ENCODE results near the gene MRNIP. TPM values are rescaled to one million over a fixed set of nuclear protein-coding genes. Genes with fewer than 3 reads are reported as not detected.
A peak's percentile ranks its signal among the peaks of the same experiment; 100 is the strongest.
"Not testable (repeated sequence)": the region's sequence is repeated elsewhere in the genome, so short reads cannot be mapped to it uniquely, and the experiment has no call there.

Gene MRNIP
- total RNA-seq, 1 experiment from 2014 or later = 17.7 TPM

DNA sequence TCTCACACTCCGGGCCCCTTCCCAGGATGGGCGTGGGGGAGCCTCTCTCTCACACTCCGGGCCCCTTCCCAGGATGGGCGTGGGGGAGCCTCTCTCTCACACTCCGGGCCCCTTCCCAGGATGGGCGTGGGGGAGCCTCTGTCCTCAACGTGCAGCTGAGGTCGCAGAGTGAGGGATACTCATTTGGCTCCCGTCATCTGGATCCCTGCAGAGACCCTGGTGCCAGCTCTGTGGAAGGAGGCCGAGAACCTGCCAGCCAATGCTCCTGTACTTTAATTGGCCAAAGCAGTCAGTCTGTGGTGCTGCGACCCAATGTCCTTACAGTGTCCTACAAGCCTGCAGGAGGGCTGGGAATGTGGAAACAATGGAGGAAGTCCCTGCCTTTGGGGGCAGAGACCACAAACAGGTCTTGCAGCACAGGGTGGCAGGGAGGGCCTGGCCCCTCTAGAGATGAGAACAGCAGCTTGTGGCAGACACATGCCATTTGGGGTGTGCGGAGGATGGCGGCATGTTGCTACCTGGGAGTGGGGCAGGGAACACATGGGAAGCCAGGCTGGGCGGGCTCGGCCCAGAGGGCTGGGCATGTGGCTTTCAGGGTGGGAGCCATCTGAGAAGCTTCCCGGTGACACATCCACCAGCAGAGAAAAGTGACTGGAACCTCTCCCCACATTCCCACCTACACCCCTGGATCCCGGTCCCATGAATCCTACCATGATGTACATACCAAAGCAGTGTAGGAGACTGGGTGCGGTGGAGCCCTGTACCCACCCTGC lies 13.6 kb upstream of the MRNIP start:
- H3K36me3 ChIP-seq = peaks cover 81% of the 10 kb centered on the region
- no peak for DNase-seq (ENCODE audit: low read depth in 1 of 2, low spot score in 2 of 2)
- H3K27ac ChIP-seq = no peak overlapping the region
- no peaks in the 10 kb centered on the region for H3K27me3 ChIP-seq (replicated peaks)
- no peak overlapping the region for H3K4me3 ChIP-seq
- peaks cover 22% of the 10 kb centered on the region for H3K4me1 ChIP-seq (replicated peaks)
- H3K9me3 ChIP-seq (replicated peaks) = no peaks in the 10 kb centered on the region

DNA sequence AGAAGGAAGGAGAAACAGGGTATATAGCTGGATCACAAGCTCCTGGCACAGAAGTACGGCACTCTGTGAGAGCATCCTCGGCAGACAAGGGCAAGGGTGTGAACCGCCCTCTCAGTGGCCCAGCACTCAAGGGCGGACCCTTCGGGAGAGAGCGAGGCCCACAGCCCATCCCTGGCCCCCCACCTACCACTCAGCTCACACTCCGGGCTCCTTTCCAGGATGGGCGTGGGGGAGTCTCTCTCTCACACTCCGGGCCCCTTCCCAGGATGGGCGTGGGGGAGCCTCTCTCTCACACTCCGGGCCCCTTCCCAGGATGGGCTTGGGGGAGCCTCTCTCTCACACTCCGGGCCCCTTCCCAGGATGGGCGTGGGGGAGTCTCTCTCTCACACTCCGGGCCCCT lies 12.9 kb upstream of the MRNIP start:
- not testable (repeated sequence) for H3K27ac ChIP-seq; H3K9me3 ChIP-seq (replicated peaks); H3K4me3 ChIP-seq; H3K27me3 ChIP-seq (replicated peaks); DNase-seq (ENCODE audit: low read depth in 1 of 2, low spot score in 2 of 2)
- H3K36me3 ChIP-seq = peaks cover 87% of the 10 kb centered on the region
- peaks cover 17% of the 10 kb centered on the region for H3K4me1 ChIP-seq (replicated peaks)

- H3K27me3 ChIP-seq (replicated peaks) = no peaks in the 10 kb centered on the region
- H3K9me3 ChIP-seq (replicated peaks) = no peaks in the 10 kb centered on the region
- H3K27ac ChIP-seq = no peak overlapping the region
- peaks cover 93% of the 10 kb centered on the region for H3K36me3 ChIP-seq
- DNase-seq (ENCODE audit: low read depth in 1 of 2, low spot score in 2 of 2) = no peak
- no peak overlapping the region for H3K4me3 ChIP-seq
- peaks cover 11% of the 10 kb centered on the region for H3K4me1 ChIP-seq (replicated peaks)
Observed at GRCh38 chr5:179870952-179871351, 12.3 kb upstream of the MRNIP start.

GRCh38 chr5:179870403-179870903 lies 11.8 kb upstream of the MRNIP start:
- Histone ChIP-seq H3K4me1 (replicated peaks) (peaks cover 6% of the 10 kb centered on the region), H3K27ac (no peak overlapping the region), H3K4me3 (no peak overlapping the region), H3K9me3 (replicated peaks) (no peaks in the 10 kb centered on the region), H3K27me3 (replicated peaks) (no peaks in the 10 kb centered on the region), H3K36me3 (peaks cover 94% of the 10 kb centered on the region)
- peak; percentile 32 to 77 for DNase-seq (ENCODE audit: low read depth in 1 of 2, low spot score in 2 of 2)

- H3K36me3 ChIP-seq = peaks cover 94% of the 10 kb centered on the region
- no peaks in the 10 kb centered on the region for H3K4me1 ChIP-seq (replicated peaks)
- no peak overlapping the region for H3K4me3 ChIP-seq
- H3K27me3 ChIP-seq (replicated peaks) = no peaks in the 10 kb centered on the region
- DNase-seq (ENCODE audit: low read depth in 1 of 2, low spot score in 2 of 2) = no peak
- H3K27ac ChIP-seq = no peak overlapping the region
- no peaks in the 10 kb centered on the region for H3K9me3 ChIP-seq (replicated peaks)
Observed at GRCh38 chr5:179869641-179870402, 11.2 kb upstream of the MRNIP start.

GRCh38 chr5:179869101-179869500 lies 10.5 kb upstream of the MRNIP start:
- H3K27ac ChIP-seq = no peak overlapping the region
- H3K9me3 ChIP-seq (replicated peaks) = no peaks in the 10 kb centered on the region
- no peaks in the 10 kb centered on the region for H3K27me3 ChIP-seq (replicated peaks)
- no peak overlapping the region for H3K4me3 ChIP-seq
- no peak for DNase-seq (ENCODE audit: low read depth in 1 of 2, low spot score in 2 of 2)
- H3K36me3 ChIP-seq = peaks cover 92% of the 10 kb centered on the region
- H3K4me1 ChIP-seq (replicated peaks) = no peaks in the 10 kb centered on the region

GRCh38 chr5:179868541-179868940 lies 9.9 kb upstream of the MRNIP start:
- Histone ChIP-seq H3K27me3 (replicated peaks) (no peaks in the 10 kb centered on the region), H3K27ac (no peak overlapping the region), H3K4me3 (no peak overlapping the region), H3K9me3 (replicated peaks) (no peaks in the 10 kb centered on the region), H3K4me1 (replicated peaks) (no peaks in the 10 kb centered on the region), H3K36me3 (peaks cover 92% of the 10 kb centered on the region)
- no peak for DNase-seq (ENCODE audit: low read depth in 1 of 2, low spot score in 2 of 2)

DNA sequence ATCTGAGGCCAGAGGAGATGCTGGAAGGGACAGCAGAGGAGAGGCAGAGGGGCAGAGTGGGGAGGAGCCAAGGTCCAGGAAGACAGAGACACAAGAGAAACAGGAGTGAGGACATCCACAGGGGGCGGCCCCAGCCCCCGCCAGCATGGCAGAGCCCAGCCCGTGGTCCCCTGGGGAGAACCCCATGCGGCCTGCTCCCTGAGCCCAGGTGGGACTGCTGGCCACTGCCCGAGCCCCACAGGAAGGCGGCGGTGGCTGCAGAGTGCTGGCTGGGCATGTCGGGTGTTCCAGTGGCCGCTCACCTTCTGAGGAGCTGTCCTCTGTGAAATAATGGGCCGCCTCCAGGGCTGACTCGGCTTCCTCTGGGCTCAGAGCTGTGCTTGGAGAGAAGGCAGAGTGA lies 8.9 kb upstream of the MRNIP start:
- Histone ChIP-seq H3K4me3 (no peak overlapping the region), H3K4me1 (replicated peaks) (no peaks in the 10 kb centered on the region), H3K36me3 (peaks cover 92% of the 10 kb centered on the region), H3K27me3 (replicated peaks) (no peaks in the 10 kb centered on the region), H3K9me3 (replicated peaks) (peaks cover 1% of the 10 kb centered on the region; the same call in 1 of the 2 replicates), H3K27ac (no peak overlapping the region)
- DNase-seq (ENCODE audit: low read depth in 1 of 2, low spot score in 2 of 2) = no peak

GRCh38 chr5:179867079-179867465 lies 8.5 kb upstream of the MRNIP start:
- Histone ChIP-seq H3K4me3 (no peak overlapping the region), H3K36me3 (peaks cover 92% of the 10 kb centered on the region), H3K4me1 (replicated peaks) (no peaks in the 10 kb centered on the region), H3K27me3 (replicated peaks) (no peaks in the 10 kb centered on the region), H3K9me3 (replicated peaks) (peaks cover 5% of the 10 kb centered on the region; the same call in 1 of the 2 replicates), H3K27ac (no peak overlapping the region)
- DNase-seq (ENCODE audit: low read depth in 1 of 2, low spot score in 2 of 2) = no peak

DNA sequence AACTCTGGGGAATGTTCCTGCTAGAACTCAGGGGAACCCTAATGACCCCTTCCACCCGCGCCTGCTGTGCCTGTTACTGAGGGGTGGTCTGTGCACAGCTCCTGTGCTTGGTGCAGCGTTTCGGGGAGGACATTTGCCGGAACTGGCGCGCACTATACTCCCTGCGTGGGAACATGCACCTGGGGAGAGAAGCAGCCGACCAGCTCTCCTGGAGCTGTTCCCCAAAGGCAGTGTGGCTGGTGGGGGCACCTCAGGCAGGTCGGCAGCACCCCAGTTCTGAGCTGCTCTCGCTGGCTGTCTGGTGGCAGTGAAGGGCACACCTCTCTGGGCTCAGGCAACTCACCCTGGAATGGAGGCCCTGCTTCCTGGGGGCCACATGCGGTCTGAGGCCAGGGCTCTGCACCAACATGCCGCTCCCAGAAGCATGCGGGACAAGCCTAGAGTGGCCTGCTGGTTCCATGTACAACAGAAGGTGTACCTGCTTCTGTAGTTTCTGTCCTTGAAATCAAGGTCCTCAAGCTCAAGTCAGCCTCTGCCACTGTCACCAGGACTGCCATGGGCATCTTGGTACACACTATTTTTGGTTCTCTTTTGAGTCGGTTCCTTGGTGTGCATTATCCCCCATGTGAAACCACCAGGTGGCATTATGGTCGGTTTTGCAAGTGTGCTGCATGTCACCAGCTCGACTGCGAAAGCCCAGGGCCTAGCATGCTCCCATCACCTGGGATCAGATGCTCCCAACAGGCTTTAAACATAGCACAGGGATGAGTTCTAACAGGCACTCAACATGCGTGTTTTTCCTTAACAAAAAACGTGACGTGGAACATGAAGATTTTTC lies 7.8 kb upstream of the MRNIP start:
- Histone ChIP-seq H3K27me3 (replicated peaks) (no peaks in the 10 kb centered on the region), H3K36me3 (peaks cover 96% of the 10 kb centered on the region), H3K4me3 (no peak overlapping the region), H3K27ac (no peak overlapping the region), H3K4me1 (replicated peaks) (no peaks in the 10 kb centered on the region), H3K9me3 (replicated peaks) (peaks cover 6% of the 10 kb centered on the region; the same call in 1 of the 2 replicates)
- DNase-seq (ENCODE audit: low read depth in 1 of 2, low spot score in 2 of 2) = no peak

DNA sequence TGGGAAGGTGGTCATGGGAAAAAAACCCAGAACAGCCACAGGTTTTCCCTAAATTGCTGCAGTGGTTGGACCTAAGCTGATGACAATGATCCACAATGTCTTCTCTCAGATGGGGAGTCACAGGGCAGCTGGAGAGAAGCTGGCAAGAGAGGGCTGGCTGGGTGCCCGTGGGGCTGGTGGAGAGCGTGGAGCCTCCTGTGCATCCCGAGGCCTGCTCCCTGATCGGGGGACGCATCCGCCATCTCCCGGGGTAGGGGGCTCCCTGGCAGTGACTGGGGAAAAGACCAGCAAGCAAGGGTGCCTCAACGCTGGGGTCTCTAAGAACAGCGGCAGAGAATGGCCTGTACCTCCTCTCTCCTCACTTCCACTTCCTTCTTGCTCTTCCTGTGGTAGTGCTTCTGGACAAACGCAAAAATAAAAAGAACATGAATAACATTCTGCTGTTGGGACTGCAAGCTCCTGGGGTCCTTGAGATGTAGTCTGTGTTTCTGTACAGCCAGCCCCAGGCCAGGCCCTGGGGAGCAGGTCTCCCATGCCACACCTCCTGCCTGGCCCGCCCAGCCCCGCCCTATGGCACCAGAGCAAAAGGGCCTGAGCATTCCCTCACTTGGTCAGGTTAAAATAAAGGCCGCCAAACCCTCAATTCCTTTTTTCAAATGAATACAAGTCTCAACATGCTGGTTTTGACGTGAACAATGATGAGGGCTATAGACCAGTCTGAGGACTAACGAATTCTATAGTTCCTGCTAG lies 7.0 kb upstream of the MRNIP start:
- Histone ChIP-seq H3K4me3 (no peak overlapping the region), H3K4me1 (replicated peaks) (no peaks in the 10 kb centered on the region), H3K9me3 (replicated peaks) (peaks cover 6% of the 10 kb centered on the region; the same call in 1 of the 2 replicates), H3K27ac (no peak overlapping the region), H3K36me3 (peaks cover 88% of the 10 kb centered on the region), H3K27me3 (replicated peaks) (no peaks in the 10 kb centered on the region)
- no peak for DNase-seq (ENCODE audit: low read depth in 1 of 2, low spot score in 2 of 2)

GRCh38 chr5:179864686-179865085 lies 6.1 kb upstream of the MRNIP start:
- H3K27ac ChIP-seq = no peak overlapping the region
- no peak for DNase-seq (ENCODE audit: low read depth in 1 of 2, low spot score in 2 of 2)
- no peaks in the 10 kb centered on the region; the same call in 1 of the 2 replicates for H3K4me1 ChIP-seq (replicated peaks)
- no peak overlapping the region for H3K4me3 ChIP-seq
- no peaks in the 10 kb centered on the region for H3K27me3 ChIP-seq (replicated peaks)
- H3K36me3 ChIP-seq = peaks cover 79% of the 10 kb centered on the region
- H3K9me3 ChIP-seq (replicated peaks) = peaks cover 6% of the 10 kb centered on the region; the same call in 1 of the 2 replicates
